ENCODE data around the gene FAXDC2.

The FAXDC2 gene

DNA sequence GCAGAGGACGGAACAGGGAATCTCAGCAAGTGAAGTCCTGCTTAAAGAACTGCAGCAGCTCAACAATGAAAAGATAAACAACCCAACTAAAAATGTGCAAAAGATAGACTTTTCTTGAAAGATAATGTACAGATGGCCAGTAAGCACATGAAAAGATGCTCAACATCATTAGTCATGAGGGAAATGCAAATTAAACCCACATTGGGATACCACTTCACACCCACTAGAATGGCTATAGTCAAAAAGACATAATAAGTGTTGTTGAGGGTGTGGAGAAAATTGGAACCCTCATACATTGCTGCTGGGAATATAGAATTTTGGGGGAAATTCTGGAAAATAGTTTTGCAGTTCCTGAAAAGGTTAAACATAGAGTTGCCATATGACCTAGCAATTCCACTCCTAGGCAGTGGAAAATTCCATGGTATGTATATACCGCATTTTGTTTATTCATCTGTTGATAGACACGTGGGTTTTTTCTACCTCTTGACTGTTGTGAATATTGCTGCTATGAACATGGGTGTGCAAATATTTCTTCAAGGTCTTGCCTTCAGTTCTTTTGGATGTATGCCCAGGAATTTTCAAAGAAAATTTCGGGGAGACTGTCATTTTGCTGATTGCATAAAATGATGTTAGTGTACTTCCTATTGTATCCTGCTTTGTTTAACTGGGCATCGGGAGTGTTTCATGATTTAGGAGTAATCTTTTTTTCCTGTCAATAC is 15.2 kb upstream of the FAXDC2 start:
- peaks cover 83% of the 10 kb centered on the region for H3K36me3 ChIP-seq (ENCODE audit: control insufficient read depth, low read length)
- H3K27me3 ChIP-seq (ENCODE audit: control insufficient read depth, low read length) = no peaks in the 10 kb centered on the region
- H3K9me3 ChIP-seq (ENCODE audit: control insufficient read depth, insufficient read depth, low read length) = no peaks in the 10 kb centered on the region
- no peaks in the 10 kb centered on the region for H3F3A ChIP-seq (ENCODE audit: control insufficient read depth, insufficient read depth)
- peaks cover 27% of the 10 kb centered on the region for H3K4me1 ChIP-seq (ENCODE audit: control insufficient read depth, low read length)
- no peak overlapping the region for H3K4me3 ChIP-seq (ENCODE audit: low read length)
- TF ChIP-seq EZH2phosphoT487 (IDR thresholded peaks at IDR 0.05; ENCODE audit: borderline replicate concordance, low read length) = no peak
- TF ChIP-seq, protein P1, sequence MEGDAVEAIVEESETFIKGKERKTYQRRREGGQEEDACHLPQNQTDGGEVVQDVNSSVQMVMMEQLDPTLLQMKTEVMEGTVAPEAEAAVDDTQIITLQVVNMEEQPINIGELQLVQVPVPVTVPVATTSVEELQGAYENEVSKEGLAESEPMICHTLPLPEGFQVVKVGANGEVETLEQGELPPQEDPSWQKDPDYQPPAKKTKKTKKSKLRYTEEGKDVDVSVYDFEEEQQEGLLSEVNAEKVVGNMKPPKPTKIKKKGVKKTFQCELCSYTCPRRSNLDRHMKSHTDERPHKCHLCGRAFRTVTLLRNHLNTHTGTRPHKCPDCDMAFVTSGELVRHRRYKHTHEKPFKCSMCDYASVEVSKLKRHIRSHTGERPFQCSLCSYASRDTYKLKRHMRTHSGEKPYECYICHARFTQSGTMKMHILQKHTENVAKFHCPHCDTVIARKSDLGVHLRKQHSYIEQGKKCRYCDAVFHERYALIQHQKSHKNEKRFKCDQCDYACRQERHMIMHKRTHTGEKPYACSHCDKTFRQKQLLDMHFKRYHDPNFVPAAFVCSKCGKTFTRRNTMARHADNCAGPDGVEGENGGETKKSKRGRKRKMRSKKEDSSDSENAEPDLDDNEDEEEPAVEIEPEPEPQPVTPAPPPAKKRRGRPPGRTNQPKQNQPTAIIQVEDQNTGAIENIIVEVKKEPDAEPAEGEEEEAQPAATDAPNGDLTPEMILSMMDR (IDR thresholded peaks at IDR 0.05; ENCODE audit: low read depth, low read length, poor library complexity, severe bottlenecking) = no peak
- no peaks in the 10 kb centered on the region for H3K9me2 ChIP-seq (replicated peaks; ENCODE audit: control insufficient read depth, low read length)
- no peak overlapping the region for H3K4me2 ChIP-seq (ENCODE audit: low read length)
- peaks cover 62% of the 10 kb centered on the region for H3K79me2 ChIP-seq (ENCODE audit: control insufficient read depth, low read length)
- H4K20me1 ChIP-seq (ENCODE audit: control insufficient read depth, insufficient read depth, low read depth, low read length) = peaks cover 21% of the 10 kb centered on the region
- no peak overlapping the region for H3K27ac ChIP-seq (ENCODE audit: low read depth, low read length)

DNA sequence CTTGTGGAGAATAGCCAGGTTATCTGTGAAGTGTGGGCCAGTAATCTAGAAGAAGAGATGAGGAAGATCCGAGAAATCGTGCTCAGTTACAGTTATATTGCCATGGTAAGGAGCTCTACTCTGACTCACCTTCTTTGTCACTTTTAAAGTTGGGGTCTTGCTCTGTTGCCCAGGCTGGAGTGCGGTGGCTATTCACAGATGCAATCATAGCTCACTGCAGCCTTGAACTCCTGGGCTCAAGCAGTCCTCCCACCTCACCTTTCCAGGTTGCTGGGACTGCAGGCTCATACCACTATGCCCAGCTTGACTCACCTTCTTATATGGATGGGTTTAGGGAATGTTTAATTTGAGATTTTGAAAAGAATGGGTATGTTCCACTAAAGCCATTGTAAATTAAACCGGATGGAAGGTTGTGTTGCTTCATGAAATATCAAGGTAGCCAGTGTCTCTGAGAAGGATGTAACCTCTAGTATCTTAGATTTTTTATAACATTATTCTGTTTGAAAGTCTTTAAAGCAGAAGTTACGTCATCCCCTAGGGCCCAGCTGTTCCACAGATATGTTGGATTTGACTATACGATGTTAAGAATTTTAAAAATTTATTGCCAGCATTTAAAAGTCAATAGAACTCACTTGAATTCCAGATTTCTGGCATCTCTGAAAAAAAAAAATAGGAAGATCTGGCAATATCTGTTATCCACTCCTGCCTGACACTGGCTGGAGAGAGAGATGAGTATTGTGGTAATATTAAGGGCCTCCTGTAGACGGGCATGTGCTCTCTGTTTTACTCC is 13.1 kb upstream of the FAXDC2 start:
- H3K9me3 ChIP-seq (ENCODE audit: control insufficient read depth, insufficient read depth, low read length) = no peaks in the 10 kb centered on the region
- no peak for TF ChIP-seq EZH2phosphoT487 (IDR thresholded peaks at IDR 0.05; ENCODE audit: borderline replicate concordance, low read length)
- TF ChIP-seq, protein P1 (IDR thresholded peaks at IDR 0.05; ENCODE audit: low read depth, low read length, poor library complexity, severe bottlenecking) = no peak
- peaks cover 11% of the 10 kb centered on the region for H3F3A ChIP-seq (ENCODE audit: control insufficient read depth, insufficient read depth)
- peaks cover 79% of the 10 kb centered on the region for H3K79me2 ChIP-seq (ENCODE audit: control insufficient read depth, low read length)
- H3K27ac ChIP-seq (ENCODE audit: low read depth, low read length) = no peak overlapping the region
- peaks cover 36% of the 10 kb centered on the region for H3K4me1 ChIP-seq (ENCODE audit: control insufficient read depth, low read length)
- H3K9me2 ChIP-seq (replicated peaks; ENCODE audit: control insufficient read depth, low read length) = no peaks in the 10 kb centered on the region
- peaks cover 30% of the 10 kb centered on the region for H4K20me1 ChIP-seq (ENCODE audit: control insufficient read depth, insufficient read depth, low read depth, low read length)
- no peak overlapping the region for H3K4me2 ChIP-seq (ENCODE audit: low read length)
- H3K36me3 ChIP-seq (ENCODE audit: control insufficient read depth, low read length) = peaks cover 86% of the 10 kb centered on the region
- H3K27me3 ChIP-seq (ENCODE audit: control insufficient read depth, low read length) = no peaks in the 10 kb centered on the region
- H3K4me3 ChIP-seq (ENCODE audit: low read length) = no peak overlapping the region

DNA sequence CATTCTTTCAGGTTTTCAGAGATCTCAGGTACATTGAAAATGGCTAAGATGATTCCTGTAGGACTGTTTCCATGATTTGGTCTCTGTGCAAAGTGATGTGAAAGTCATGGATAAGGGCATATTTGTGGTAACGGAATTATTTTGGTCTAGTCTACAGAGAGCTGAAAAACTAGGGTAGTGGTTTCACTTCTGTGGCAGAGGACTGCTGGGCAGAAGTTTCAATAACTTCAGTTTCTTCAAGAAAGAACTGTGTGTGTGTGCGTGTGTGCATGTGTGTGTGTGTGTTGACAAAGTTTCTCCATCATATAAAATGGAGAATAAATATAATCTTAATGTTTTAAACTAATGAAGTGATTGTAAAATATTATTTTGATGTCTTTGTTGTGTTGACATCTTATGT is 12.4 kb upstream of the FAXDC2 start:
- H3K4me3 ChIP-seq (ENCODE audit: low read length) = no peak overlapping the region
- H3K27me3 ChIP-seq (ENCODE audit: control insufficient read depth, low read length) = no peaks in the 10 kb centered on the region
- no peaks in the 10 kb centered on the region for H3K9me2 ChIP-seq (replicated peaks; ENCODE audit: control insufficient read depth, low read length)
- H3K36me3 ChIP-seq (ENCODE audit: control insufficient read depth, low read length) = peaks cover 84% of the 10 kb centered on the region
- no peaks in the 10 kb centered on the region for H3K9me3 ChIP-seq (ENCODE audit: control insufficient read depth, insufficient read depth, low read length)
- H3K79me2 ChIP-seq (ENCODE audit: control insufficient read depth, low read length) = peaks cover 78% of the 10 kb centered on the region
- H3K4me2 ChIP-seq (ENCODE audit: low read length) = peak overlapping the region; percentile 2
- H3F3A ChIP-seq (ENCODE audit: control insufficient read depth, insufficient read depth) = peaks cover 13% of the 10 kb centered on the region
- peaks cover 36% of the 10 kb centered on the region for H3K4me1 ChIP-seq (ENCODE audit: control insufficient read depth, low read length)
- no peak overlapping the region for H3K27ac ChIP-seq (ENCODE audit: low read depth, low read length)
- peaks cover 30% of the 10 kb centered on the region for H4K20me1 ChIP-seq (ENCODE audit: control insufficient read depth, insufficient read depth, low read depth, low read length)
- TF ChIP-seq, protein P1 (IDR thresholded peaks at IDR 0.05; ENCODE audit: low read depth, low read length, poor library complexity, severe bottlenecking) = no peak
- TF ChIP-seq EZH2phosphoT487 (IDR thresholded peaks at IDR 0.05; ENCODE audit: borderline replicate concordance, low read length) = no peak
